ENCODE data around the gene TCTN3. TPM values are rescaled to one million over a fixed set of nuclear protein-coding genes. Genes with fewer than 3 reads are reported as not detected.

TCTN3 gene
- total and polyA plus RNA-seq, 10 of the 15 experiments (the other 5 are each of a cell fraction or from before 2014, with no cell fraction given), result 20.0 to 48.7 (median 29.1) TPM

DNA sequence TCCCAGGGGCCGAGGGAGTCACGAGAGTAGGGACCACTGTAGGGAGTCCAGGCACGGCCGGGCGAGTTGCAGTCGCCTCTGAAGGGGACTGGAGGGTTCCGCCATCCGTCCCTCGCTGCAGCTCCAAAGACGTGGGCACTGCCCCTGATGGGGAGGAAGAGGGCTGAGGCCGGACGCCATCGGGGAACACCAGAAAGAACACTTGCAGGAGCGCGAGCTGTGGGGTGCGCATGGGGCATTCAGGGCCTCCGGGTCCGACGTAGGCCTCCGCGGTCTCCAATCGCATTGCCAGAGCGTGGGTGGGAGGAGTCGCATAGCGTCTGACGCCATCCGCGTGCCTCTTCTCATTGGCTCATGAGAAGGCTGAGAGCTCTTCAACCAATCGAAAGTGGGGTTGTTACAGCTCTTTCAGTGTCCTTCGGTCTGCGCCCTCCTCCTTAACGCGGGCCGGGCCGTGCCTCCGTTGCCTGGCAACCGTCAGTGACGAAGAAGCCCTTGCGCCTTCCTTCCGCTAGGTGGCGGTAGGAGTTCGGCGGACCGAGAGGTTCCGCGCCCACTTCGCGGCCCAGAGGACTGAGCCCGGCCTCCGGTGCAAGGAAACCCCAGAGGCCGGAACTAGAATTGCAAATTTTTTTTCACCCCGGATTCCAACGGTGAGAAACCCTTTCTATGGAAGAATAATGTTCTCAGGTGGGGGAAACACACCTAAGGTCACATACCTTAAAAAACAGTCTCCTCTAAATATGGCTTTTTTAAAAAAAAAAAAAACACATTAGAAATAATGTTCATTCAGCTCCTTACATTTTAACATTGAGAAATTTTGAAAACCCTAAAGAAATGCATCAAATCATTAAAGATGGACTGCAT is at the start of gene TCTN3 (continued):
- 0 out of 2 replicates have a peak, but pooled peaks have one; percentile 31 for TF ChIP-seq KDM1A (IDR thresholded peaks at IDR 0.05; ENCODE audit: borderline replicate concordance)
- peak; percentile 14; the same call in 1 of the 2 replicates for TF ChIP-seq ZBTB33 (IDR thresholded peaks at IDR 0.05)
- peak; percentile 67 for TF ChIP-seq TAF1 (IDR thresholded peaks at IDR 0.05; ENCODE audit: borderline replicate concordance, low read depth, low read length)
- peak; percentile 93 for TF ChIP-seq NFYB (IDR thresholded peaks at IDR 0.05; ENCODE audit: insufficient read depth, low read depth, low read length)
- peak; percentile 75; the same call in 1 of the 2 replicates for TF ChIP-seq IRF3 (IDR thresholded peaks at IDR 0.05)
- peak; percentile 83 for TF ChIP-seq POLR2AphosphoS5 (IDR thresholded peaks at IDR 0.05; ENCODE audit: low read length)
- peak; percentile 86 for TF ChIP-seq YY1 (IDR thresholded peaks at IDR 0.05; ENCODE audit: low read depth, low read length)
- peak; percentile 97 for TF ChIP-seq CREB1 (IDR thresholded peaks at IDR 0.05; ENCODE audit: low read depth)
- TF ChIP-seq, protein P1, sequence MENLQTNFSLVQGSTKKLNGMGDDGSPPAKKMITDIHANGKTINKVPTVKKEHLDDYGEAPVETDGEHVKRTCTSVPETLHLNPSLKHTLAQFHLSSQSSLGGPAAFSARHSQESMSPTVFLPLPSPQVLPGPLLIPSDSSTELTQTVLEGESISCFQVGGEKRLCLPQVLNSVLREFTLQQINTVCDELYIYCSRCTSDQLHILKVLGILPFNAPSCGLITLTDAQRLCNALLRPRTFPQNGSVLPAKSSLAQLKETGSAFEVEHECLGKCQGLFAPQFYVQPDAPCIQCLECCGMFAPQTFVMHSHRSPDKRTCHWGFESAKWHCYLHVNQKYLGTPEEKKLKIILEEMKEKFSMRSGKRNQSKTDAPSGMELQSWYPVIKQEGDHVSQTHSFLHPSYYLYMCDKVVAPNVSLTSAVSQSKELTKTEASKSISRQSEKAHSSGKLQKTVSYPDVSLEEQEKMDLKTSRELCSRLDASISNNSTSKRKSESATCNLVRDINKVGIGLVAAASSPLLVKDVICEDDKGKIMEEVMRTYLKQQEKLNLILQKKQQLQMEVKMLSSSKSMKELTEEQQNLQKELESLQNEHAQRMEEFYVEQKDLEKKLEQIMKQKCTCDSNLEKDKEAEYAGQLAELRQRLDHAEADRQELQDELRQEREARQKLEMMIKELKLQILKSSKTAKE (IDR thresholded peaks at IDR 0.05; ENCODE audit: low read depth, poor library complexity, severe bottlenecking), result no peak
- TF ChIP-seq SMARCA5 (IDR thresholded peaks at IDR 0.05), result peak; percentile 100
- no peak for TF ChIP-seq SUZ12 (IDR thresholded peaks at IDR 0.05; ENCODE audit: unreplicated experiment)
- no peak; the same call in 1 of the 2 replicates for TF ChIP-seq ATF2 (IDR thresholded peaks at IDR 0.05; ENCODE audit: low read length)
- TF ChIP-seq POU2F2 (IDR thresholded peaks at IDR 0.05; ENCODE audit: borderline replicate concordance, low read depth, low read length), result peak; percentile 61; the same call in 1 of the 3 replicates
- peak; percentile 94 for TF ChIP-seq SIN3A (IDR thresholded peaks at IDR 0.05; ENCODE audit: low read depth, low read length)
- no peak for TF ChIP-seq SREBF2 (IDR thresholded peaks at IDR 0.05; ENCODE audit: low read length)
- no peak for TF ChIP-seq PAX8 (IDR thresholded peaks at IDR 0.05)
- TF ChIP-seq MEF2A (IDR thresholded peaks at IDR 0.05; ENCODE audit: insufficient read depth, low read depth, low read length), result peak; percentile 67; the same call in 1 of the 2 replicates
- no peak for TF ChIP-seq WRNIP1 (IDR thresholded peaks at IDR 0.05; ENCODE audit: borderline replicate concordance, low read depth, low read length)
- TF ChIP-seq SRF (IDR thresholded peaks at IDR 0.05; ENCODE audit: low read depth in 2 of 2, low read length in 2 of 2), result 0 out of 4 replicates have a peak, but pooled peaks of 1 of the 2 experiments have one; percentile 37
- 0 out of 2 replicates have a peak, but pooled peaks have one; percentile 66 for TF ChIP-seq ZNF24 (IDR thresholded peaks at IDR 0.05)
- TF ChIP-seq JUNB (IDR thresholded peaks at IDR 0.05), result no peak
- no peak for TF ChIP-seq CBX3 (IDR thresholded peaks at IDR 0.05; ENCODE audit: borderline replicate concordance, low read depth)
- peak; percentile 12; the same call in 1 of the 2 replicates for TF ChIP-seq TBL1XR1 (IDR thresholded peaks at IDR 0.05; ENCODE audit: low read depth, low read length)
- peak; percentile 77 for TF ChIP-seq MEF2B (IDR thresholded peaks at IDR 0.05; ENCODE audit: partially characterized antibody, poor library complexity, severe bottlenecking)

Data from GM12878 (cell line).